B cell (primary cell): ENCODE data around the gene SKP1. TPM values are rescaled to one million over a fixed set of nuclear protein-coding genes. Genes with fewer than 3 reads are reported as not detected.

Experiments used
- ATAC-seq: fragments of 200-7000 bp; cut with Tn5 transposase; one replicate; pipeline ENCODE4 v1.10.0; 2021; ENCODE audit warnings: low read depth, mild to moderate bottlenecking, moderate number of reproducible peaks, moderate library complexity
- CTCF ChIA-PET: fragments of 350-600 bp; sonication (Branson Sonifier 250); formaldehyde crosslinking; loops from one replicate; lab custom pipeline; 2021; ENCODE audit warnings: antibody characterized with exemption, inconsistent platforms; lab: Charles Lee
- POLR2A ChIA-PET: fragments of 350-600 bp; sonication (Branson Sonifier 250); formaldehyde crosslinking; loops from one replicate; lab custom pipeline; 2021; ENCODE audit warnings: antibody characterized with exemption; lab: Charles Lee
- DNase-seq: peaks from one replicate; pipeline ENCODE4 v3.0.0; 2013
- H2AFZ ChIP-seq: 2 replicates; pipeline ENCODE4 v1.6.1; 2012; ENCODE audit warnings: mild to moderate bottlenecking, low read depth, low read length; ENCODE audit not compliant: insufficient read depth, poor library complexity, severe bottlenecking
- H3K27ac ChIP-seq, 2 donors: 1 replicate in 1 of 2; 2 replicates in 1 of 2; pipeline ENCODE4 v1.5.1; 2012 to 2013; ENCODE audit warnings: low read length in 2 of 2, mild to moderate bottlenecking in 2 of 2, moderate library complexity in 1 of 2
- H3K27me3 ChIP-seq, 4 experiments: fragments of 200-600 bp in 1 of 4; sonication (generic) in 1 of 4; replicated peaks in 1 of 4; 1 replicate in 2 of 4; 2 replicates in 2 of 4; pipeline versions ENCODE4 v1.6.1 to v1.7.0; 2013 to 2016; ENCODE audit warnings: low read length in 3 of 4, mild to moderate bottlenecking in 2 of 4, mixed read lengths in 1 of 4, moderate library complexity in 1 of 4; ENCODE audit not compliant: insufficient read depth in 4 of 4, control insufficient read depth in 3 of 4; ENCODE audit errors: control extremely low read depth in 1 of 4
- H3K36me3 ChIP-seq, 2 experiments: replicated peaks in 1 of 2; 1 replicate in 1 of 2; 2 replicates in 1 of 2; pipeline versions ENCODE4 v1.6.1 to v1.7.1; 2013; ENCODE audit warnings: low read length in 1 of 2; ENCODE audit not compliant: insufficient read depth in 2 of 2, control insufficient read depth in 1 of 2; ENCODE audit errors: control extremely low read depth in 1 of 2, extremely low read depth in 1 of 2
- H3K4me1 ChIP-seq, 2 donors: fragments of 200-600 bp in 1 of 2; sonication (generic) in 1 of 2; 1 replicate in 1 of 2; 2 replicates in 1 of 2; pipeline versions ENCODE4 v1.5.1 to v1.6.1; 2013 to 2017; ENCODE audit warnings: low read length in 2 of 2; ENCODE audit not compliant: control insufficient read depth in 2 of 2, insufficient read depth in 2 of 2
- H3K4me2 ChIP-seq: replicated peaks from 2 replicates; pipeline ENCODE3; 2012; ENCODE audit warnings: mild to moderate bottlenecking, low read depth, low read length; ENCODE audit not compliant: poor library complexity, severe bottlenecking
- H3K4me3 ChIP-seq, 5 experiments: fragments of 200-600 bp in 1 of 5; sonication (generic) in 1 of 5; 1 replicate in 3 of 5; 2 replicates in 2 of 5; pipeline versions ENCODE4 v1.5.1 to v1.7.0; 2011 to 2016; ENCODE audit warnings: low read length in 4 of 5, mild to moderate bottlenecking in 4 of 5, low read depth in 2 of 5, control low read depth in 1 of 5, moderate library complexity in 1 of 5; ENCODE audit not compliant: insufficient read depth in 1 of 5; ENCODE audit errors: control extremely low read depth in 1 of 5, extremely low read depth in 1 of 5
- H3K79me2 ChIP-seq: fragments of 200-600 bp; sonication (generic); one replicate; pipeline ENCODE4 v1.6.0; 2016; ENCODE audit warnings: low read length; ENCODE audit not compliant: control insufficient read depth, insufficient read depth
- H3K9ac ChIP-seq: fragments of 200-600 bp; sonication (generic); 2 replicates; pipeline ENCODE4 v1.6.1; 2017; ENCODE audit warnings: mild to moderate bottlenecking, low read length, moderate library complexity
- H3K9me3 ChIP-seq, 3 donors: one replicate each; pipeline versions ENCODE4 v1.6.1 to v1.7.1; 2013; ENCODE audit warnings: low read length in 2 of 3; ENCODE audit not compliant: control insufficient read depth in 2 of 3, insufficient read depth in 1 of 3; ENCODE audit errors: control extremely low read depth in 1 of 3
- H4K20me1 ChIP-seq: 2 replicates; pipeline ENCODE4 v1.6.0; 2012; ENCODE audit warnings: mild to moderate bottlenecking, low read length; ENCODE audit not compliant: insufficient read depth, control insufficient read depth, poor library complexity, severe bottlenecking
- H3K27ac Mint-ChIP-seq: one replicate; pipeline ENCODE4 v1.8.0; 2021; ENCODE audit warnings: mixed read lengths
- H3K27me3 Mint-ChIP-seq: one replicate; pipeline ENCODE4 v1.8.0; 2021; ENCODE audit warnings: mixed read lengths
- H3K4me1 Mint-ChIP-seq: one replicate; pipeline ENCODE4 v1.8.0; 2021; ENCODE audit warnings: mixed read lengths
- H3K4me3 Mint-ChIP-seq: one replicate; pipeline ENCODE4 v1.8.0; 2021; ENCODE audit warnings: mixed read lengths
- H3K9me3 Mint-ChIP-seq: one replicate; pipeline ENCODE4 v1.8.0; 2022; ENCODE audit warnings: mixed read lengths; ENCODE audit not compliant: insufficient read depth
- EZH2 ChIP-seq: IDR thresholded peaks from 2 replicates; pipeline ENCODE4 v1.6.1; 2012; ENCODE audit warnings: borderline replicate concordance, low read depth, mild to moderate bottlenecking, moderate library complexity, low read length; ENCODE audit not compliant: insufficient read depth, poor library complexity, severe bottlenecking
- WGBS: methylation state at CpG from one replicate; pipeline ENCODE4 v1.1.5; 2013; ENCODE audit warnings: missing lambda C conversion rate; ENCODE audit not compliant: insufficient coverage; 5-methylcytosine and 5-hydroxymethylcytosine counted together
- intact Hi-C: fragments of 100-400 bp; cut with micrococcal nuclease; formaldehyde crosslinking; loops from one replicate; pipeline ENCODE4 v1.10.0; 2022
- polyA plus RNA-seq: library from polyadenylated mRNA; depleted of rRNA; stranded (reverse); fragments of >200 nt; gene quantifications from 2 replicates; pipeline ENCODE4 v1.2.3, GENCODE V29; 2012
- total RNA-seq, 2 donors: library from RNA; stranded (reverse); fragments of 120-200 nt in 1 of 2; gene quantifications; 1 replicate in 1 of 2; 2 replicates in 1 of 2; pipeline versions ENCODE4 v1.2.3 to v1.2.4, GENCODE V29; 2013 to 2022
- TF ChIP-seq, protein P1 (sequence below): fragments of 200-600 bp; IDR thresholded peaks from one replicate; pipeline ENCODE4 v1.8.0; 2022; ENCODE audit warnings: antibody characterized with exemption, mild to moderate bottlenecking

Gene SKP1
- total and polyA plus RNA-seq, 2 donors (not counting 1 experiment from before 2014, with no cell fraction given), result 108 to 186 TPM

DNA sequence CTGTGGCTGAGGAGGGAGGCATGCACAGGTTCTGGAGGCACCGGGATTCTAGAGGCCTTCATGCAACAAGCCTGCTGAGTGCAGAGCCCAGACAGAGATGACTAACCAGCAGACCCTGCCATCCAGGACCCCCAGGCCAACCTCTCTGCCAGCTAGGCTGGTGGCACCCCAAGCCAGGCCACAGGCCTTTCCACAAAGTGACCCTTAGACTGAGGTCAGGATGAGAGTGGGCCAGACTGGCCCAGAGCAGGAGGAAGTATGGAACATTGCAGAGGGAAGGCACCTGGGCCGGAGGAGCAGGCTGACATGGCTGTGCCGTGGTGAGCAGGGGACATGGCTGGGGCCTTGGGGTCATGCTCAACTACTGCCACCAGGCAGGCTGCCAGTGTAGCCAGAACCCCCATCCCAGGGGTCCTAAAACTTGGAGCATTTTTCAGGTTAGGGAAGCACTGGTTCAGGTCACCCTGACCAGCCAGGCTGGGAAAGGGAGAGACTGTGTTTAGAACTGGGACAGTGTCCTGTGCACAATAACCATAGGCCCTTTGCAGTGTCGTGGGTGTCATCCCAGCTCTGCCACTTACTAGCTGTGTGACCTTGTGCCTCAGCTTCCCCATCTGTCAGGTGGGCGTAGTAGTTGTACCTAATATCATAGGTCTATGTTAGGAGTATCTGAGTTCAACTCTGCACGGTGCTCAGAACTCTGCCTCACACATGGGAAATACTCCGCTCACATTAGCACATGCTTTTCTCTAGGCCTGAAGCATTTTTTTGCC lies 45.0 kb downstream of the SKP1 start:
- no peak for ATAC-seq
- H3K4me3 Mint-ChIP-seq, result peak overlapping the region; percentile 64
- ChIA-PET CTCF (interaction anchor here (0.9 to 25.7 kb wide), 5 partner anchors 8 to 92 kb away, joined by 3 to 644 read pairs (median 16); no protein-coding TSS in a partner anchor), POLR2A (interaction anchor here (2.0 kb wide), 1 partner anchor 17 kb away, joined by 4 read pairs; the partner anchor contains the start of gene TCF7)
- Histone ChIP-seq H3K4me1 (peaks cover 17 to 61% of the 10 kb centered on the region in 2 donors), H3K27me3 (no peaks in the 10 kb centered on the region), H3K9me3 (no peaks in the 10 kb centered on the region), H4K20me1 (peaks cover 20% of the 10 kb centered on the region), H3K79me2 (peaks cover 29% of the 10 kb centered on the region), H3K9ac (peak overlapping the region; percentile 25), H3K36me3 (peaks cover 0 to 26% of the 10 kb centered on the region in 2 experiments), H3K4me3 (no peak overlapping the region), H2AFZ (no peak overlapping the region), H3K27ac (peak overlapping the region; percentile 31 to 81), H3K4me2 (peak overlapping the region; percentile 57)
- H3K4me1 Mint-ChIP-seq, result peaks cover 49% of the 10 kb centered on the region
- 93% methylated on average over 5 of the region's 7 CpGs for WGBS
- DNase-seq, result no peak
- H3K27me3 Mint-ChIP-seq, result no peaks in the 10 kb centered on the region
- peak overlapping the region; percentile 89 for H3K27ac Mint-ChIP-seq
- no peak for TF ChIP-seq EZH2
- TF ChIP-seq, protein P1, sequence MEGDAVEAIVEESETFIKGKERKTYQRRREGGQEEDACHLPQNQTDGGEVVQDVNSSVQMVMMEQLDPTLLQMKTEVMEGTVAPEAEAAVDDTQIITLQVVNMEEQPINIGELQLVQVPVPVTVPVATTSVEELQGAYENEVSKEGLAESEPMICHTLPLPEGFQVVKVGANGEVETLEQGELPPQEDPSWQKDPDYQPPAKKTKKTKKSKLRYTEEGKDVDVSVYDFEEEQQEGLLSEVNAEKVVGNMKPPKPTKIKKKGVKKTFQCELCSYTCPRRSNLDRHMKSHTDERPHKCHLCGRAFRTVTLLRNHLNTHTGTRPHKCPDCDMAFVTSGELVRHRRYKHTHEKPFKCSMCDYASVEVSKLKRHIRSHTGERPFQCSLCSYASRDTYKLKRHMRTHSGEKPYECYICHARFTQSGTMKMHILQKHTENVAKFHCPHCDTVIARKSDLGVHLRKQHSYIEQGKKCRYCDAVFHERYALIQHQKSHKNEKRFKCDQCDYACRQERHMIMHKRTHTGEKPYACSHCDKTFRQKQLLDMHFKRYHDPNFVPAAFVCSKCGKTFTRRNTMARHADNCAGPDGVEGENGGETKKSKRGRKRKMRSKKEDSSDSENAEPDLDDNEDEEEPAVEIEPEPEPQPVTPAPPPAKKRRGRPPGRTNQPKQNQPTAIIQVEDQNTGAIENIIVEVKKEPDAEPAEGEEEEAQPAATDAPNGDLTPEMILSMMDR, result no peak
- H3K9me3 Mint-ChIP-seq, result no peaks in the 10 kb centered on the region
- intact Hi-C loops, result loop anchor here (2.0 kb wide), 1 partner anchor 17 kb away; the partner anchor contains the start of gene TCF7

DNA sequence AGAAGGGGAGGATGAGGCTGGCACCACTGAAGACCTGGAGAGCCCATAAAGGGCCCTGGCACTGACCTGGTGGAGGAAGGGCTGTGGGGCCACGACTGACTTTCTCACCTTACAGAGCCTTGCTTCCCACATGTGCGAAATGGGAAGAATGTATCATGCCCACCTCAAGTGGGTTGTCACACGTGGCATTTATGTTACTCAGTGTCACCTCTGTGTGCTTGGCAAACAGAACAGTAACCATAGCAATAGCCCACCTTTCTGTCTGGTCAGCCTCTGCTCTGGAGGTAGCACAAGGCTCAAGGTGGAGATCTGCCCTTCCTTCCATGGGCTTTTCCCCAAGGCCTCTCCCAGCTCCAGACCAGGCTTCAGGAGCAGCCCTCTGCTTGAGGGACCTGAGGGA lies 45.6 kb downstream of the SKP1 start:
- Histone ChIP-seq H3K27me3 (no peaks in the 10 kb centered on the region), H4K20me1 (peaks cover 16% of the 10 kb centered on the region), H3K79me2 (peaks cover 27% of the 10 kb centered on the region), H3K4me1 (peaks cover 17 to 59% of the 10 kb centered on the region in 2 donors), H3K4me3 (no peak overlapping the region), H3K9me3 (no peaks in the 10 kb centered on the region), H3K9ac (no peak overlapping the region), H3K4me2 (no peak overlapping the region), H3K36me3 (peaks cover 0 to 26% of the 10 kb centered on the region in 2 experiments), H2AFZ (no peak overlapping the region), H3K27ac (peak overlapping the region; percentile 31 to 81)
- TF ChIP-seq, protein P1, result no peak
- no peak for TF ChIP-seq EZH2
- no peaks in the 10 kb centered on the region for H3K27me3 Mint-ChIP-seq
- no peak for ATAC-seq
- ChIA-PET CTCF (interaction anchor here (3.5 to 25.7 kb wide), 3 partner anchors 9 to 91 kb away, joined by 16 to 644 read pairs (median 21); no protein-coding TSS in a partner anchor), POLR2A (interaction anchor here (2.0 kb wide), 1 partner anchor 16 kb away, joined by 4 read pairs; the partner anchor contains the start of gene TCF7)
- no peak for DNase-seq
- WGBS, result 93% methylated on average over 3 of the region's 3 CpGs
- peaks cover 48% of the 10 kb centered on the region for H3K4me1 Mint-ChIP-seq
- no peaks in the 10 kb centered on the region for H3K9me3 Mint-ChIP-seq
- intact Hi-C loops, result no loop called here
- H3K4me3 Mint-ChIP-seq, result no peak overlapping the region
- peak overlapping the region; percentile 75 for H3K27ac Mint-ChIP-seq
